GM19395 (cell line): ENCODE data around the gene HCFC1.

Source experiments
- ATAC-seq: cut with Tn5 transposase; IDR thresholded peaks from one replicate; pipeline ENCODE4 v1.9.1; 2021; ENCODE audit warnings: mild to moderate bottlenecking, moderate library complexity; ENCODE audit not compliant: unreplicated experiment

HCFC1 gene

GRCh38 chrX:153905481-153906095 lies 66.0 kb downstream of the HCFC1 start:
- ATAC-seq = no peak

GRCh38 chrX:153903991-153904957 lies 67.3 kb downstream of the HCFC1 start, which contains the start of gene AVPR2:
Gene AVPR2, plus strand, starts transcription at chrX:153904673. Its CDS starts 473 bp downstream, at chrX:153905146.
- ATAC-seq = no peak

DNA sequence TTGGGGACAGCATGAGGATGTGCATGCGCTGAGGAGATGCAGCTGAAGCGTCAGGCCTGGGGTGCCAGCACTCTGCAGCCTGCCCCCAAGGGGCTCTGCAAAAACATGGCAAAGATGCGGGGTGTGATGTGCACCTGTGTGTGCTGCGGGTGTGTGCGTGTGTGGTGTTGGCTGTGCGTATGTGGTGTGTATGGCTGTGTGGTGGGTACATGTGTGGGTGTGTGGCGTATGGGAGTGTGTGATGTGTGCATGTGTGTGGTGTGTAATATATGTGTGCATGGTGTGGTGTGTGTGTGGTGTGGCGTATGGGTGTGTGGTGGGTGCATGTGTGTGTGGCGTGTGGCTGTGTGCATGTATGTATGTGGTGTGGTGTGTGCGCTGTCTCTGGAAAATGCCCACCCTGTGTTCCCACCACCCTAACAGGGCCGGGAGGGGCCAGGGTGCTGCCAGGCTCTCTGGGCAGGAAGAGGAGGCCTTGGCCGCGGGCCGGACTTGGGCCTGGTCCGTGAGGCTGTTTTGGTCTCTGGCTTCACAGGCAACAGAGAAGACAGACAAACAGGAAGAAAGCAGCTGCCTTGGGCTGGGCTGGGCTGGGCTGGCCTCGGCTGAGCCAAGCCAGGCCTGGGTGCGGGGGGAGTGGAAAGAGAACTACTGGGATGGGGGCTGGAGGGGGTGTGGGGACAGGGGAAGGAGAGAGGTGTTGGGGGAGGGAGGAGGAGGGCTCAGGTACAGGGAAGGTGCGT lies 68.2 kb downstream of the HCFC1 start:
- ATAC-seq = no peak

GRCh38 chrX:153902385-153902784 lies 69.2 kb downstream of the HCFC1 start:
- ATAC-seq = no peak

DNA sequence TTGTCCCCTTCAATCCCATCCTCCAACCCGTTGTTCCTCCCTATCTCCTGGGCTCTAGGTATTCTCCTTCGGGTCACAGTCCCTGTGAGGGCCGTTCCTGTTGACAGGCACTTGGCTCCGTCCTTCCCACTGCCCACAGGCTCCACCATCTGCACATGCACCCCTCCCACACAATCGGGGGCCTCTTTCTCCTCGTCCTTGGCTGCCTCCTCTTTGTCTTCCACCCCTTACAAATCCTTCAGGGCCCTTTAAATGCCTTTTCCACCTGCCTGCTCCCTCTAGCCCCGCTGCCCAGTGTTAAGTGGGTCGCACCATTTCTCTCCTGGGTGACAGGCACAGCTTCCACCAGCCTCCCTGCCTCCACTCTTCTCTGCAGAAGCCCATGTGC lies 69.9 kb downstream of the HCFC1 start:
- no peak for ATAC-seq

DNA sequence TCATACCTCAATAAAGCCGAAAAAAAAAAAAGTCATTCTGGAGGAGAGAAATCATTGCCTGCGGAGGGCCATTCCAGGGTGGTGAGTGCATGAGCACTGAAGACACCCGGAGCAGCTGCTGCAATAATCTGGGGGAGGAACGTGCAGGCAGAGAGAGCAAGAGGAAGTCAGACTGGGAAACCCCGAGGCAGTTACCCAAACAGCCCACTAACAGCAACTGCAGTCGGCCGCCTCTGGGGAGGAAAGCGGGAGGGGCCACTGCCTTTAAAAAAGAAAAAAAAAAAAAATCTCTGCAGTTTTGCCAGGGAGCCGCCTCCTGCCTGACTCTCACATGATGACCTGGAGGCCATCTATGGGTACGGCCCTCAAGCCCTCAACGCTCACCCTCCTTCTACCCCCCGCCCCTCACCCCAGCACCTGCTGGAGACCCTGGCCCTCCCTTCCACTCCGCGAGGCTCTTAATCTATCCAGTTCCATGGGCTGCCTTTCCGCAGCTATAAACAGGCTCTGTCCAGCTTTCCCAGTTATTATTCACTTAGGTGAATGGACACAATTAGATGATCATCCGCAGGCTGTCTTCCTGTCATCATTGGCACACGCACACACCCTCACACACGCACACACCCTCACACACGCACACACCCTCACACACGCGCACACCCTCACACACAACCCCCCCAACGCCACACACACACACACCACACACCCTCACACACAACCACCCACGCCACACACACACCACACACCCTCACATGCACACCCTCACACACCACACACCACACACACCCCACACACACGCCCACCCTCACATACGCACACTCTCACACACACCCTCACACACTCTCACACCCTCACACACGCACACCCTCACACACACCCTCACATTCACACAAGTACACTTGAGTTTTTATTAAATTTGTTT lies 70.5 kb downstream of the HCFC1 start:
- ATAC-seq = peak; percentile 89

DNA sequence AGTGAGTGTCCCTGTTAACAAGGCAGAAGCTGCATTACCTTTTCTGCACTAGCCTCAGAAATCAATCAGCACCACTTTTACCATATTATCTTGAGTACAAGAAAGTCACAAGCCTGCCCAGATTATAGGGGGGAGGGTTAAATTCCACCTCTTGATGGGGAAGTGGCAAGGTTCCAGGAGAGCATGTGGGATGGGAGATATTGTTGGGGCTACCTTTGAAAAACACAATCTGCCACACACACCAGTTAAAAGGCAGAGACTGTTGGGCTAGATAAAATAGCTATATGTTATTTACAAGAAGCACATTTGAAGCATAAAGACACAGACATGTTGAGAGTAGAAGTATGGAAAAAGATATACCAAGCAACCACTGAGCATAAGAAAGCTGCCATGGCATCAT lies 73.7 kb downstream of the HCFC1 start:
- ATAC-seq = no peak
